Measurements from ENCODE around the gene TNIK.
"Not testable (repeated sequence)": the region's sequence is repeated elsewhere in the genome, so short reads cannot be mapped to it uniquely, and the experiment has no call there.

Gene TNIK

GRCh38 chr3:171384101-171384891 is 75.9 kb downstream of the TNIK start:
- DNase-seq (ENCODE audit: low spot score): no peak

- no peak for DNase-seq (ENCODE audit: low spot score)
These were observed 76.8 kb downstream of the TNIK start for GRCh38 chr3:171383206-171384018.

DNA sequence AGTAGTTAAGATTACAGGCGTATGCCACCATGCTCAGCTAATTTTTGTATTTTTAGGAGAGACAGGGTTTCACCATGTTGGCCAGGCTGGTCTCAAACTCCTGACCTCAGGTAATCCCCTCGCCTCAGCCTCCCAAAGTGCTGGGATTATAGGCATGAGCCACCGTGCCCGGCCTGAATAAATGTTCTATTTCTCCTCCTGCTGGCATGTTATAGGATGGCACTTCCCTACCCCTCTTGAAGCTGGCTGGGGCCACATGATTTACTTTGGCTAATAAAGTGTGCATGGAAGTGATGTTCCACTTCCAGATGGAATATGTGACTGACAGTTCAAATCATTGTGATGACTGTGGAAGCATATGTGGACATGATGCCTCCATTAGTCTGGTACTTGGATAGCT is 77.9 kb downstream of the TNIK start:
- not testable (repeated sequence) for DNase-seq (ENCODE audit: low spot score)

- no peak for DNase-seq (ENCODE audit: low spot score)
These were observed 79.3 kb downstream of the TNIK start for GRCh38 chr3:171380711-171381425.

GRCh38 chr3:171379961-171380483 is 80.2 kb downstream of the TNIK start:
- DNase-seq (ENCODE audit: low spot score): no peak

- DNase-seq (ENCODE audit: low spot score): no peak
These were observed 80.9 kb downstream of the TNIK start for GRCh38 chr3:171379281-171379680.

- DNase-seq (ENCODE audit: low spot score): no peak
These were observed 81.6 kb downstream of the TNIK start for GRCh38 chr3:171378586-171378985.

- DNase-seq (ENCODE audit: low spot score): no peak
These were observed 82.3 kb downstream of the TNIK start for GRCh38 chr3:171377859-171378258.

DNA sequence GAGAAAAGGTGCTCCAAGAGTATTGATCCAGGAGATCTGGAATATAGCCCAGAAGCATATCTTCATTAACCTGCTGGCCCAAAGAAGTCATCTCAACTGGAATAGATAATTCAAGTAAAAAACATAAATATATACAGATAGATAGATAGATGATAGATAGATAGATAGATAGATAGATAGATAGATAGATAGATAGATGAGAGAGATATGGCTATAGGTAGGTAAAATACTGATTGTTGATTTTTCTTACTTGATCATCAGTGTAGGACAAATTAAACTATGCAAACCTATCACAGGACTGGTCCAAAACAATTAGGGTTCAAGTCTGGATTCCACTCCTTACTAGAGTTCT is 83.6 kb downstream of the TNIK start:
- DNase-seq (ENCODE audit: low spot score): no peak

- no peak for DNase-seq (ENCODE audit: low spot score)
These were observed 84.3 kb downstream of the TNIK start for GRCh38 chr3:171375666-171376595.

- no peak for DNase-seq (ENCODE audit: low spot score)
These were observed 85.4 kb downstream of the TNIK start for GRCh38 chr3:171374661-171375285.

DNA sequence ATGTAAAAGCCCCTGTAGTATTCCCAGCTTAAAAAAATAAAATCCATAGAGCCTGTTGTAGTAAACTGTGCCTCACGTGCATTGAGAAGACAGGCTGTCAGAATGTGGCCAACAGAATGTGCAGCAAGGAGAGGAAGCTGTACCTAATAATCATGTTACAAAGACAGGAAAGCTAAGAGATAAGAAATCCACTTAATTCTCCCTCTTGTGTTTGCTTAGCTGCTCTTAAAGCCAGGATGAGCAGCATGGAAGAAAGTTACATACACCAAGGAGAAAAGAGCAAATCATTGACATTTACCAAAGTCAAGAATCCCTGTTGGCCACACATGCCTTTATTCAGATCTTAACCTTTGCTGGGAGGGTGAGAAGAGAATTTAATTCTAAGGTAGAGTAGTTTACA is 85.9 kb downstream of the TNIK start:
- no peak for DNase-seq (ENCODE audit: low spot score)

- DNase-seq (ENCODE audit: low spot score): no peak
These were observed 86.5 kb downstream of the TNIK start for GRCh38 chr3:171373711-171374110.

DNA sequence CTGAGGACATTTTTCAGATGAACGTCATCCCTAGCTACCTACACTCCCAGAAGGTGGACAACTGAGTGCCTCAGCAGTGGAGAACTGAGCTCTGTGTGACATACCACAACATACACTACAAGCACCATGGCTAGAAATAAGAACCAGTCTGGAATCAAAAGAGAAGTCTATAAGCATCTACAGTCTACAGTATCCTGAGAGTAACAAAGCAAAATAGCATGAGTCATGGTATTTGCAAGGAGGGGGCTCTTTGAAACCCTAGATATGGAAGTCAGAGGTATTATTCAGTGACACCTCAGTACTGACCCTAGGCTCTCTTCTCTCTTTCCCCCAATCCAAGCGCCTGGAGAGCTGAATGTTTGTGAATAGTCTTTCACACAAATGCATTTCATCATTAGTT is 87.5 kb downstream of the TNIK start:
- DNase-seq (ENCODE audit: low spot score): no peak

DNA sequence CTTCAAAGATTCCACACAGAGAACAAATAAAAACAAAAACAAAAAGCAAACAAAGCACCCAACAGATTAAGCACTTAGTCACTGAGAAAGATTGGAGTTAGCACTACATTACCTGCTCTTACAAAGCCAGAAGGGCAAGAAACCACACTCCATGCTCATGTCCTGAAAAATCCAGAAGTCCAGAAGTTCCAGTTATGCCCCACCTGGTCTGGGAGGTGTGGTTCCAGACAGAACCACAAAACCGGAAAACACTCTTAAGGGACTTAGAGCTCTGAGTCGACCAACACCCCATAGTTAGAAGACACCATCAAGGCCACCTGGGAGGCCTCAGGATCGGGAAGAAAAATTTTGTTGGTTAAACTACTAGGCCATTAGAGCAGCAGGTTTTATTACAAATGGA is 88.9 kb downstream of the TNIK start:
- DNase-seq (ENCODE audit: low spot score): no peak

- DNase-seq (ENCODE audit: low spot score): no peak
These were observed 91.0 kb downstream of the TNIK start for GRCh38 chr3:171369156-171369555.

DNA sequence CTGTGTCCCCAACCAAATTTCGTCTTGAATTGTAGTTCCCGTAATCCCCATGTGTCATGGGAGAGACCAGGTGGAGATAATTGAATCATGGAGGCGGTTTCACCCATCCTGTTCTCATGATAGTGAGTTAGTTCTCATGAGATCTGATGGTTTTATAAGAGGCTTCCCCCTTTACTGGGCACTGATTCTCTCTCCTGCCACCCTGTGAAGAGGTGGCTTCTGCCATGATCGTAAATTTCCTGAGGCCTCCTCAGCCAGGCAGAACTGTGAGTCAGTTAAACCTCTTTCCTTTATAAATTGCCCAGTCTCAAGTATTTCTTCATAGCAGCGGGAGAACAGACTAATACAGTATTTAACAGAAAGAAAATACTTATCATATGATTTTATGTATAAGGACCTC is 93.5 kb downstream of the TNIK start:
- not testable (repeated sequence) for DNase-seq (ENCODE audit: low spot score)

GRCh38 chr3:171366043-171366442 is 94.2 kb downstream of the TNIK start:
- DNase-seq (ENCODE audit: low spot score): no peak

DNA sequence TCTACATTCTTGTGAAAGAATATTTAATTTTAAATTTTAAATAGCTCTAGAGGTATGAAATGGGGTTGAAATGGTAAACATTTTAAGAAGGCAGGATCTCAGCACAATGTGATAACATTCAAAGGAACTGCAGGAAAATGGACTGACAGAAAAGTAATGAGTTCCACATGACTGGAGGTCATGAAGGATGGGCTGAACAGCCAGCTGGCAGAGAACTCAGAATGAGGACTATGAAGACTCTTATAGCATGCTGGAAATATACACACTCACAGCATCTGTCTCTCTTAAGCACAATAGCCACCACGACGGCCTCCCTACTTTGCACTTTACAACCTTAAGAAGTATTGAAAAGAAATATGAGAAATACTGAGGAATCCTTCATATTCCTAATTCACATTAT is 94.7 kb downstream of the TNIK start:
- DNase-seq (ENCODE audit: low spot score): no peak

GRCh38 chr3:171364500-171364899 is 95.7 kb downstream of the TNIK start:
- DNase-seq (ENCODE audit: low spot score): no peak

GRCh38 chr3:171363202-171363601 is 97.0 kb downstream of the TNIK start:
- DNase-seq (ENCODE audit: low spot score): no peak
